ENCODE data around the gene PTPRM. TPM values are rescaled to one million over a fixed set of nuclear protein-coding genes. Genes with fewer than 3 reads are reported as not detected.

PTPRM gene
- total and polyA plus RNA-seq, 2 of the 8 experiments (the other 6 are each of a cell fraction or from before 2014, with no cell fraction given), result 4.1 to 7.0 TPM

DNA sequence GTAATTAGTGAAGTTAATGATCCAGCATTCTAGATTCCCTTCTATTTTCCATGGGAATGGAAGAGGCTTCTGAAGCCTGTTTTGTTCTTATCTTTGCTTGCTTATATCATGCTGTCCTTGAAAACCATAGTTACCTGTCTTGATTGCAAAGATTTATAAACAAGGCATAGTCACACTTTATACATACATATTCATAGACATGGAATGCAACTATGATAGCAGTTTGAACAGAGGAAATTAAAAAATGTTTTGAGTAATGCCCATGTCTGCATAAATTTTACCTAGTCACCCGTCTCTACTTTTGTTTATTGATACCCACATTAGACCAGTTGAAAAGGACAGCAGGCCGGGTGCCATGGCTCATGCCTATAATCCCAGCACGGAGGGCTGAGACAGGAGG, 289.0 kb downstream of the PTPRM start:
- DNase-seq (ENCODE audit: low read depth in 1 of 2, low spot score in 2 of 2) (no peak), FAIRE-seq (no peak)
- H3K56ac ChIP-seq (replicated peaks; ENCODE audit: insufficient read length, low read depth, low read length), result no peak overlapping the region
- H2BK12ac ChIP-seq (ENCODE audit: low read depth, low read length), result no peak overlapping the region
- no peak overlapping the region for H3K23ac ChIP-seq (ENCODE audit: insufficient read length)
- no peak overlapping the region for H3K14ac ChIP-seq (ENCODE audit: insufficient read length)
- no peaks in the 10 kb centered on the region for H3K4me1 ChIP-seq (replicated peaks in 1 of 4; ENCODE audit: control insufficient read depth in 3 of 4, insufficient read depth in 4 of 4, low read length in 3 of 4)
- no peaks in the 10 kb centered on the region for H3K9me3 ChIP-seq (ENCODE audit: insufficient read depth in 2 of 2, low read depth in 1 of 2, low read length in 1 of 2)
- H2BK120ac ChIP-seq (replicated peaks; ENCODE audit: low read depth, low read length), result no peak overlapping the region
- H3K9ac ChIP-seq (replicated peaks in 1 of 4; ENCODE audit: extremely low read depth in 1 of 4, low read depth in 3 of 4, low read length in 3 of 4), result no peak overlapping the region
- no peak overlapping the region for H4K8ac ChIP-seq (ENCODE audit: extremely low read depth, insufficient read depth, low read length)
- no peak overlapping the region for H3K4me3 ChIP-seq (ENCODE audit: extremely low read depth in 1 of 4, insufficient read depth in 2 of 4, low read depth in 3 of 4, low read length in 4 of 4)
- H4K91ac ChIP-seq (replicated peaks; ENCODE audit: insufficient read length, low read length), result no peak overlapping the region
- H4K20me1 ChIP-seq (replicated peaks in 1 of 2; ENCODE audit: control insufficient read depth in 1 of 2, insufficient read depth in 2 of 2, low read length in 2 of 2), result no peaks in the 10 kb centered on the region
- H3K79me2 ChIP-seq (ENCODE audit: control insufficient read depth in 1 of 2, insufficient read depth in 2 of 2, low read length in 2 of 2), result no peaks in the 10 kb centered on the region
- WGBS, 2 experiments (ENCODE audit: extremely low coverage in 1 of 2, insufficient coverage in 1 of 2, insufficient read length in 1 of 2, insufficient replicate concordance in 2 of 2, low coverage in 1 of 2, low lambda C conversion rate in 2 of 2, missing lambda C conversion rate in 1 of 2), result 85% methylated on average over 3 of the region's 3 CpGs; no CpG with 5 or more reads in 1 of the 2 experiments
- H4K5ac ChIP-seq (ENCODE audit: insufficient read length, low read depth, low read length), result no peak overlapping the region
- H3K4ac ChIP-seq (replicated peaks; ENCODE audit: insufficient read length, low read depth, low read length), result no peak overlapping the region
- POLR2A ChIA-PET (ENCODE audit: partially characterized antibody), result no interaction called here
- H2BK20ac ChIP-seq (ENCODE audit: low read length), result no peak overlapping the region
- H2BK5ac ChIP-seq (ENCODE audit: low read depth, low read length), result no peak overlapping the region
- no peak overlapping the region for H2AK5ac ChIP-seq (ENCODE audit: low read depth, low read length)
- no peak overlapping the region for H3K18ac ChIP-seq (ENCODE audit: extremely low read depth, low read length)
- H3K36me3 ChIP-seq (ENCODE audit: control insufficient read depth in 2 of 4, insufficient read depth in 4 of 4, low read length in 3 of 4), result no peaks in the 10 kb centered on the region
- H3K4me2 ChIP-seq (ENCODE audit: insufficient read depth in 1 of 2, low read depth in 2 of 2, low read length in 2 of 2), result no peak overlapping the region
- no peak overlapping the region for H3K27ac ChIP-seq (ENCODE audit: low read depth, low read length)
- no peaks in the 10 kb centered on the region for H3K27me3 ChIP-seq (replicated peaks in 1 of 4; ENCODE audit: control insufficient read depth in 3 of 4, extremely low read depth in 1 of 4, insufficient read depth in 3 of 4, low read length in 3 of 4)
- CTCF ChIA-PET (ENCODE audit: partially characterized antibody), result no interaction called here
- no peak overlapping the region for H2BK15ac ChIP-seq (ENCODE audit: low read length)
- H3K79me1 ChIP-seq (ENCODE audit: low read depth, low read length), result no peaks in the 10 kb centered on the region
- H3K23me2 ChIP-seq (ENCODE audit: low read depth, low read length), result no peaks in the 10 kb centered on the region
- H2AFZ ChIP-seq (ENCODE audit: low read length), result no peak overlapping the region
- TF ChIP-seq RNF2 (IDR thresholded peaks at IDR 0.05; ENCODE audit: borderline replicate concordance, low read depth, low read length, missing control alignments, poor library complexity, severe bottlenecking) (no peak), CBX5 (IDR thresholded peaks at IDR 0.05; ENCODE audit: low read depth, low read length) (no peak), TAF7 (optimal IDR thresholded peaks at IDR 0.05; ENCODE audit: borderline replicate concordance, low read depth, low read length) (no peak), SP2 (IDR thresholded peaks at IDR 0.05; ENCODE audit: low read length) (no peak), RXRA (IDR thresholded peaks at IDR 0.05; ENCODE audit: insufficient read depth, low read depth, low read length) (no peak), BACH1 (IDR thresholded peaks at IDR 0.05; ENCODE audit: low read length) (no peak), NANOG (IDR thresholded peaks at IDR 0.05; ENCODE audit: insufficient read depth, low read depth, low read length, poor library complexity, severe bottlenecking) (no peak), YY1 (IDR thresholded peaks at IDR 0.05; ENCODE audit: low read depth, low read length) (no peak), CHD2 (IDR thresholded peaks at IDR 0.05; ENCODE audit: low read length) (no peak), JUND (IDR thresholded peaks at IDR 0.05; ENCODE audit: low read length) (no peak), EP300 (IDR thresholded peaks at IDR 0.05; ENCODE audit: borderline replicate concordance in 1 of 2, low read depth in 2 of 2, low read length in 2 of 2) (no peak)
- TF ChIP-seq, protein P1, sequence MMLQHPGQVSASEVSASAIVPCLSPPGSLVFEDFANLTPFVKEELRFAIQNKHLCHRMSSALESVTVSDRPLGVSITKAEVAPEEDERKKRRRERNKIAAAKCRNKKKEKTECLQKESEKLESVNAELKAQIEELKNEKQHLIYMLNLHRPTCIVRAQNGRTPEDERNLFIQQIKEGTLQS (IDR thresholded peaks at IDR 0.05; ENCODE audit: insufficient read depth, low read depth, low read length), result no peak
- TF ChIP-seq, protein P2, sequence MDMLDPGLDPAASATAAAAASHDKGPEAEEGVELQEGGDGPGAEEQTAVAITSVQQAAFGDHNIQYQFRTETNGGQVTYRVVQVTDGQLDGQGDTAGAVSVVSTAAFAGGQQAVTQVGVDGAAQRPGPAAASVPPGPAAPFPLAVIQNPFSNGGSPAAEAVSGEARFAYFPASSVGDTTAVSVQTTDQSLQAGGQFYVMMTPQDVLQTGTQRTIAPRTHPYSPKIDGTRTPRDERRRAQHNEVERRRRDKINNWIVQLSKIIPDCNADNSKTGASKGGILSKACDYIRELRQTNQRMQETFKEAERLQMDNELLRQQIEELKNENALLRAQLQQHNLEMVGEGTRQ (IDR thresholded peaks at IDR 0.05; ENCODE audit: low read length), result no peak
